ENCODE data around the gene RPTOR. TPM values are rescaled to one million over a fixed set of nuclear protein-coding genes. Genes with fewer than 3 reads are reported as not detected.

The RPTOR gene
- polyA plus RNA-seq, 1 donor from 2014 or later = 8.0 TPM

DNA sequence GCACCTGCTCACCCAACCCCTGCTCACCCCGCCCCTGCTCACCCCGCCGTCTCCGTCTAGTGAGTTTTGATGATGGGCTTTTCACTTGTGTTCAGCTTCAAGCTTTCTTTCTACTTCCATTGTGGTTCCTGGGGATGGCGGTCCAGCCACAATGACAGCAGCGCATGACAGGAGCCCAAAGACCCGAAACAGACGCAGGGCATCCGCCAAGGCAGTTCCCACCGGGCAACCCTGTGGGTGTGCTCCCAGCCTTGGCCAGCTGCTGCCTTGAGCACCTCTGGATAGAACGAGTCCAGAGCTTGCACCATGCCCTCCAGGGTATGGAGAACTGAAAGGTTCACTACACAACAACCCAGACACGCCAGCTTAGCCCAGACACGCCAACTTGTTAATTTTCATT, 354.1 kb downstream of the RPTOR start:
- H3K27me3 ChIP-seq (ENCODE audit: insufficient read depth, low read depth, low read length) = no peaks in the 10 kb centered on the region
- no peaks in the 10 kb centered on the region for H3F3A ChIP-seq (ENCODE audit: insufficient read depth, low read length, poor library complexity, severe bottlenecking)
- TF ChIP-seq RAD21 (conservative IDR thresholded peaks at IDR 0.05) = no peak
- TF ChIP-seq POLR2AphosphoS5 (IDR thresholded peaks at IDR 0.05) = no peak
- TF ChIP-seq SMC3 (conservative IDR thresholded peaks at IDR 0.05; ENCODE audit: poor library complexity) = no peak
- TF ChIP-seq MXI1 (conservative IDR thresholded peaks at IDR 0.05; ENCODE audit: poor library complexity, severe bottlenecking) = no peak
- TF ChIP-seq, protein P1, sequence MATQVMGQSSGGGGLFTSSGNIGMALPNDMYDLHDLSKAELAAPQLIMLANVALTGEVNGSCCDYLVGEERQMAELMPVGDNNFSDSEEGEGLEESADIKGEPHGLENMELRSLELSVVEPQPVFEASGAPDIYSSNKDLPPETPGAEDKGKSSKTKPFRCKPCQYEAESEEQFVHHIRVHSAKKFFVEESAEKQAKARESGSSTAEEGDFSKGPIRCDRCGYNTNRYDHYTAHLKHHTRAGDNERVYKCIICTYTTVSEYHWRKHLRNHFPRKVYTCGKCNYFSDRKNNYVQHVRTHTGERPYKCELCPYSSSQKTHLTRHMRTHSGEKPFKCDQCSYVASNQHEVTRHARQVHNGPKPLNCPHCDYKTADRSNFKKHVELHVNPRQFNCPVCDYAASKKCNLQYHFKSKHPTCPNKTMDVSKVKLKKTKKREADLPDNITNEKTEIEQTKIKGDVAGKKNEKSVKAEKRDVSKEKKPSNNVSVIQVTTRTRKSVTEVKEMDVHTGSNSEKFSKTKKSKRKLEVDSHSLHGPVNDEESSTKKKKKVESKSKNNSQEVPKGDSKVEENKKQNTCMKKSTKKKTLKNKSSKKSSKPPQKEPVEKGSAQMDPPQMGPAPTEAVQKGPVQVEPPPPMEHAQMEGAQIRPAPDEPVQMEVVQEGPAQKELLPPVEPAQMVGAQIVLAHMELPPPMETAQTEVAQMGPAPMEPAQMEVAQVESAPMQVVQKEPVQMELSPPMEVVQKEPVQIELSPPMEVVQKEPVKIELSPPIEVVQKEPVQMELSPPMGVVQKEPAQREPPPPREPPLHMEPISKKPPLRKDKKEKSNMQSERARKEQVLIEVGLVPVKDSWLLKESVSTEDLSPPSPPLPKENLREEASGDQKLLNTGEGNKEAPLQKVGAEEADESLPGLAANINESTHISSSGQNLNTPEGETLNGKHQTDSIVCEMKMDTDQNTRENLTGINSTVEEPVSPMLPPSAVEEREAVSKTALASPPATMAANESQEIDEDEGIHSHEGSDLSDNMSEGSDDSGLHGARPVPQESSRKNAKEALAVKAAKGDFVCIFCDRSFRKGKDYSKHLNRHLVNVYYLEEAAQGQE (IDR thresholded peaks at IDR 0.05; ENCODE audit: borderline replicate concordance) = no peak
- no peak for TF ChIP-seq TAF1 (IDR thresholded peaks at IDR 0.05; ENCODE audit: low read depth)
- no peak for TF ChIP-seq EZH2 (IDR thresholded peaks at IDR 0.05; ENCODE audit: borderline replicate concordance, insufficient read depth, low read length, poor library complexity, severe bottlenecking)
- no peak for TF ChIP-seq EP300 (conservative IDR thresholded peaks at IDR 0.05; ENCODE audit: poor library complexity, severe bottlenecking)
- TF ChIP-seq, protein P2, sequence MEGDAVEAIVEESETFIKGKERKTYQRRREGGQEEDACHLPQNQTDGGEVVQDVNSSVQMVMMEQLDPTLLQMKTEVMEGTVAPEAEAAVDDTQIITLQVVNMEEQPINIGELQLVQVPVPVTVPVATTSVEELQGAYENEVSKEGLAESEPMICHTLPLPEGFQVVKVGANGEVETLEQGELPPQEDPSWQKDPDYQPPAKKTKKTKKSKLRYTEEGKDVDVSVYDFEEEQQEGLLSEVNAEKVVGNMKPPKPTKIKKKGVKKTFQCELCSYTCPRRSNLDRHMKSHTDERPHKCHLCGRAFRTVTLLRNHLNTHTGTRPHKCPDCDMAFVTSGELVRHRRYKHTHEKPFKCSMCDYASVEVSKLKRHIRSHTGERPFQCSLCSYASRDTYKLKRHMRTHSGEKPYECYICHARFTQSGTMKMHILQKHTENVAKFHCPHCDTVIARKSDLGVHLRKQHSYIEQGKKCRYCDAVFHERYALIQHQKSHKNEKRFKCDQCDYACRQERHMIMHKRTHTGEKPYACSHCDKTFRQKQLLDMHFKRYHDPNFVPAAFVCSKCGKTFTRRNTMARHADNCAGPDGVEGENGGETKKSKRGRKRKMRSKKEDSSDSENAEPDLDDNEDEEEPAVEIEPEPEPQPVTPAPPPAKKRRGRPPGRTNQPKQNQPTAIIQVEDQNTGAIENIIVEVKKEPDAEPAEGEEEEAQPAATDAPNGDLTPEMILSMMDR (IDR thresholded peaks at IDR 0.05; ENCODE audit: poor library complexity, severe bottlenecking) = no peak
- no peaks in the 10 kb centered on the region for H4K20me1 ChIP-seq (ENCODE audit: insufficient read depth)
- no peaks in the 10 kb centered on the region for H3K9me3 ChIP-seq (ENCODE audit: low read length)
- H3K79me2 ChIP-seq (replicated peaks; ENCODE audit: insufficient read depth, low read length) = no peaks in the 10 kb centered on the region
- no peak overlapping the region for H3K9ac ChIP-seq (ENCODE audit: low read length)
- H3K4me2 ChIP-seq (ENCODE audit: low read length) = no peak overlapping the region
- no peak overlapping the region for H3K27ac ChIP-seq (ENCODE audit: low read length)
- H3K9me2 ChIP-seq (ENCODE audit: insufficient read depth, low read length) = no peaks in the 10 kb centered on the region
- H3K36me3 ChIP-seq (ENCODE audit: insufficient read depth, low read length) = no peaks in the 10 kb centered on the region
- H3K4me3 ChIP-seq (ENCODE audit: low read length) = no peak overlapping the region
- H2AFZ ChIP-seq (ENCODE audit: low read depth, low read length) = no peak overlapping the region

DNA sequence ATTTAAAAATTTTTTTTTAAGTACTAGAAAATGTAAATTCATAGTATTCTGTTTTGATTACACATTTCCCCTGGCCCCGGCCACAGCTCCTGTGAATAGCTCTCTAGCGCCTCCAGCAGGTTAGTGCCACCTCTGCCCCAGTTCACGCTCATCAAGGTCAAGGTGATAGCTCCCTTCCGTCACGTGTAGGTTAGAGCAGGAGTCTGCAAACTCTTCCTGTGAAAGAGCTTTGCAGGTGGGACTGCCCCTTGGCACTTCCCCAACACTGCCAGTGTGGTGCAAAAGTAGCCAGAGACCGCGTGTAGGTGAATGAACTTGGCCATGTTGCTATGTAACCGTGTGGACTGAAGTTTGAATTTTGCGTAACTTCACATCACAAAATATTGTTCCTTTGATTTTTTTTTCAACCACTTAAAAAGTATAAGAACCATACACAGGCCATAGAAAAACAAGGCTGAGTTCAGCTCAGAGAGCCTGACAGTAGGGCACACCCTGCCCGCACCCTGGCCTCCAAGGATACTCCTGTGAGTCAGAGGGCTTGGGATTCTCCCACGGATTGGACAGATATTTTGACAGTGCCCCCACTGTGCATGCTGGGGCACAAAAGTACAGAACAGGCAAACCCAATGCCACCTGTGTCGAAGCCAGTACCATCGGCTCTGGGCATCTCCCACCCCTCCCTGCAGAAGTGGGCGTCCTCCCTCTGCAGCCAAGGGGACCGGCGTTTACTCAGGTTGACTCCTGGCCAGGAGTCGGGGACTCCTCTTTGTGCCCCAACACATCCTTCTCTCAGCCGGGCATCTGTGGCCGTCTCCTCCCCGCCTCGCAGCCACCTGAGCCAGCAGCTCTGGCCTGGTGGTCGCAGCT, 355.0 kb downstream of the RPTOR start:
- Histone ChIP-seq H3K9ac (ENCODE audit: low read length) (no peak overlapping the region), H3K27me3 (ENCODE audit: insufficient read depth, low read depth, low read length) (no peaks in the 10 kb centered on the region), H2AFZ (ENCODE audit: low read depth, low read length) (no peak overlapping the region), H3K4me3 (ENCODE audit: low read length) (no peak overlapping the region), H4K20me1 (ENCODE audit: insufficient read depth) (no peaks in the 10 kb centered on the region), H3K27ac (ENCODE audit: low read length) (no peak overlapping the region), H3K9me3 (ENCODE audit: low read length) (no peaks in the 10 kb centered on the region), H3K79me2 (replicated peaks; ENCODE audit: insufficient read depth, low read length) (no peaks in the 10 kb centered on the region), H3K36me3 (ENCODE audit: insufficient read depth, low read length) (no peaks in the 10 kb centered on the region), H3F3A (ENCODE audit: insufficient read depth, low read length, poor library complexity, severe bottlenecking) (no peaks in the 10 kb centered on the region), H3K4me2 (ENCODE audit: low read length) (no peak overlapping the region), H3K9me2 (ENCODE audit: insufficient read depth, low read length) (no peaks in the 10 kb centered on the region)
- TF ChIP-seq, protein P1 (IDR thresholded peaks at IDR 0.05; ENCODE audit: borderline replicate concordance) = no peak
- peak; percentile 48 for TF ChIP-seq SMC3 (conservative IDR thresholded peaks at IDR 0.05; ENCODE audit: poor library complexity)
- TF ChIP-seq POLR2AphosphoS5 (IDR thresholded peaks at IDR 0.05) = no peak
- TF ChIP-seq RAD21 (conservative IDR thresholded peaks at IDR 0.05) = peak; percentile 56
- no peak for TF ChIP-seq EP300 (conservative IDR thresholded peaks at IDR 0.05; ENCODE audit: poor library complexity, severe bottlenecking)
- no peak for TF ChIP-seq MXI1 (conservative IDR thresholded peaks at IDR 0.05; ENCODE audit: poor library complexity, severe bottlenecking)
- TF ChIP-seq, protein P2 (IDR thresholded peaks at IDR 0.05; ENCODE audit: poor library complexity, severe bottlenecking) = peak; percentile 56
- TF ChIP-seq TAF1 (IDR thresholded peaks at IDR 0.05; ENCODE audit: low read depth) = no peak
- no peak for TF ChIP-seq EZH2 (IDR thresholded peaks at IDR 0.05; ENCODE audit: borderline replicate concordance, insufficient read depth, low read length, poor library complexity, severe bottlenecking)
